H1 (cell line): ENCODE measurements around the gene OR2H2. TPM values are rescaled to one million over a fixed set of nuclear protein-coding genes. Genes with fewer than 3 reads are reported as not detected.

Experiments
- CEBPB ChIP-seq: IDR thresholded peaks from 2 replicates; pipeline ENCODE4 v1.6.1; 2012; ENCODE audit warnings: low read depth, low read length
- JUN ChIP-seq: IDR thresholded peaks from 2 replicates; pipeline ENCODE4 v1.6.1; 2011; ENCODE audit warnings: low read depth, mild to moderate bottlenecking, improper control_type of control experiment, low read length
- KDM5A ChIP-seq: fragments of 200-600 bp; IDR thresholded peaks from 2 replicates; pipeline ENCODE4 v1.7.1; 2012; ENCODE audit warnings: mild to moderate bottlenecking, low read length, inconsistent platforms, mixed read lengths
- POLR2A ChIP-seq, 2 experiments: IDR thresholded peaks; 1 replicate in 1 of 2; 2 replicates in 1 of 2; pipeline ENCODE4 v1.6.1; 2011; ENCODE audit warnings: low read depth in 2 of 2, low read length in 2 of 2, mild to moderate bottlenecking in 2 of 2; ENCODE audit errors: control extremely low read depth in 1 of 2
- SRF ChIP-seq: IDR thresholded peaks from 2 replicates; pipeline ENCODE4 v1.6.1; 2011; ENCODE audit warnings: mild to moderate bottlenecking, low read depth, low read length, moderate library complexity
- polyA plus RNA-seq, 7 experiments: library from polyadenylated mRNA; depleted of rRNA in 3 of 7; stranded (reverse) in 5 of 7; unstranded in 2 of 7; fragments of >200 nt in 5 of 7; fragments of 200-250 nt in 2 of 7; gene quantifications; 1 replicate in 5 of 7; 2 replicates in 1 of 7; 4 replicates in 1 of 7; pipeline versions ENCODE4 v1.2.1 to v1.2.3, GENCODE V29; 2011 to 2013; ENCODE audit warnings: missing spikeins in 2 of 7, mixed read lengths in 2 of 7
- total RNA-seq: library from RNA; stranded (reverse); fragmentation: NEBNext Ultra II Directional; extraction: Animal tissue kit (Norgen Biotek cat#: 25700); gene quantifications from 2 replicates; pipeline ENCODE4 v1.2.1, GENCODE V29; 2021

OR2H2 gene
- total and polyA plus RNA-seq, 2 of the 8 experiments (the other 6 are each of a cell fraction or from before 2014, with no cell fraction given), result not detected

DNA sequence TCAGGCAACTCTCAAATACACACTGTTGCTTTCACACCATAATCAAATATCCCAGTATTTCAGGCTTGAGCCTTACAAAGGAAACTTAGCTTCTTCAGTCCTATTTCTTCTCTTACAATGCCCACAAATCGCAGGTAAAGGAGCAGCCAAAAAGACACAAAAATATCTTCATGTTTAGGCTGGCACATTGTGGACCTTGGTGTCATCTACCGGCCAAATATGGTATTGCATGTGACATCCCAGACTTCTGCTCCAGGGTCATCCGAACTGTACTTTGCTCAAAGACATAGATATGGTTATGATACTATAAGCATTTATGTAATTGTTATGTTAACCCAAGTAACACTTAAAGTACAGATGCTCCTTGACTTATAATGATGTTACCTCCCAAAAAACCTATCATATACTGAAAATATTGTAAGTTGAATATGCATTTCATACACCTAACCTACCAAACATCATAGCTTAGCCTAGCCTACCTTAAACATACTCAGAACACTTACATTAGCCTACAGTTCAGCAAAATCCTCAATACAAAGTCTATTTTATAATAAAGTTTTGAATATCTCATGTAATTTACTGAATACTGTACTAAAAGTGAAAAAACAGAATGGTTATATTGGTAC lies 4.6 kb downstream of the OR2H2 start (continued):
- TF ChIP-seq JUN, result no peak
- no peak for TF ChIP-seq CEBPB
- TF ChIP-seq SRF, result peak; percentile 50; the same call in 1 of the 2 replicates
- TF ChIP-seq POLR2A (IDR thresholded peaks at IDR 0.05; ENCODE audit: control extremely low read depth in 1 of 2, low read depth in 2 of 2, low read length in 2 of 2), result peak in 1 of 2 experiments; percentile 9; a peak in 1 of 3 replicates
- TF ChIP-seq KDM5A, result no peak
